H1 (cell line): Measurements from ENCODE around the gene PPM1L. TPM values are rescaled to one million over a fixed set of nuclear protein-coding genes. Genes with fewer than 3 reads are reported as not detected.

Source experiments
- CTCF ChIA-PET: fragments of 300-600 bp; sonication (Branson Sonifier 250); formaldehyde crosslinking; loops from one replicate; lab custom pipeline; 2021; ENCODE audit not compliant: partially characterized antibody; lab: Charles Lee
- POLR2A ChIA-PET: fragments of 300-600 bp; sonication (Branson Sonifier 250); formaldehyde crosslinking; loops from one replicate; lab custom pipeline; 2021; ENCODE audit warnings: inconsistent platforms; ENCODE audit not compliant: partially characterized antibody; lab: Charles Lee
- DNase-seq, 2 experiments: peaks; one replicate each; pipeline versions ENCODE4 v3.0.0 to v3.0.0-alpha.2; 2010 to 2022; ENCODE audit warnings: low spot score in 2 of 2, low read depth in 1 of 2, mixed read lengths in 1 of 2
- FAIRE-seq: peaks from 2 replicates; lab custom pipeline; 2011; peaks lifted over from hg19 to GRCh38; lab: Jason Lieb, UNC
- H2AFZ ChIP-seq: 2 replicates; pipeline ENCODE4 v1.8.1; 2012; ENCODE audit warnings: low read length, inconsistent platforms
- H2AK5ac ChIP-seq: 2 replicates; pipeline ENCODE4 v1.6.1; 2013; ENCODE audit warnings: low read depth, low read length
- H2BK120ac ChIP-seq: replicated peaks from 2 replicates; pipeline ENCODE3; 2013; ENCODE audit warnings: low read depth, low read length, inconsistent platforms
- H2BK12ac ChIP-seq: 2 replicates; pipeline ENCODE4 v1.6.1; 2013; ENCODE audit warnings: low read depth, low read length
- H2BK15ac ChIP-seq: 2 replicates; pipeline ENCODE4 v1.6.1; 2013; ENCODE audit warnings: low read length
- H2BK20ac ChIP-seq: 2 replicates; pipeline ENCODE4 v1.6.1; 2013; ENCODE audit warnings: low read length
- H2BK5ac ChIP-seq: 2 replicates; pipeline ENCODE4 v1.6.1; 2013; ENCODE audit warnings: low read depth, low read length
- H3K14ac ChIP-seq: 2 replicates; pipeline ENCODE4 v1.6.1; 2013; ENCODE audit warnings: inconsistent platforms; ENCODE audit not compliant: insufficient read length
- H3K18ac ChIP-seq: 2 replicates; pipeline ENCODE4 v1.6.1; 2013; ENCODE audit warnings: low read length; ENCODE audit errors: extremely low read depth
- H3K23ac ChIP-seq: 2 replicates; pipeline ENCODE4 v1.6.1; 2013; ENCODE audit warnings: inconsistent platforms; ENCODE audit not compliant: insufficient read length
- H3K23me2 ChIP-seq: 2 replicates; pipeline ENCODE4 v1.6.1; 2013; ENCODE audit warnings: low read depth, low read length
- H3K27ac ChIP-seq: 2 replicates; pipeline ENCODE4 v1.6.1; 2011; ENCODE audit warnings: low read depth, low read length, inconsistent platforms
- H3K27me3 ChIP-seq, 4 experiments: replicated peaks in 1 of 4; 1 replicate in 1 of 4; 2 replicates in 3 of 4; pipeline versions ENCODE4 v1.6.1 to v1.8.1; 2011 to 2013; ENCODE audit warnings: low read length in 3 of 4, mild to moderate bottlenecking in 3 of 4, inconsistent platforms in 2 of 4, mixed read lengths in 2 of 4, moderate library complexity in 1 of 4; ENCODE audit not compliant: control insufficient read depth in 3 of 4, insufficient read depth in 3 of 4; ENCODE audit errors: extremely low read depth in 1 of 4
- H3K36me3 ChIP-seq, 4 experiments: 2 replicates each; pipeline versions ENCODE4 v1.6.1 to v1.8.1; 2011 to 2013; ENCODE audit warnings: mild to moderate bottlenecking in 4 of 4, low read length in 3 of 4, moderate library complexity in 2 of 4, control low read depth in 1 of 4, inconsistent platforms in 1 of 4; ENCODE audit not compliant: insufficient read depth in 4 of 4, control insufficient read depth in 2 of 4
- H3K4ac ChIP-seq: replicated peaks from 2 replicates; pipeline ENCODE3; 2013; ENCODE audit warnings: low read length, low read depth, mixed read lengths, inconsistent platforms; ENCODE audit not compliant: insufficient read length
- H3K4me1 ChIP-seq, 4 experiments: replicated peaks in 1 of 4; 1 replicate in 1 of 4; 2 replicates in 3 of 4; pipeline versions ENCODE4 v1.6.1 to v1.8.1; 2011 to 2013; ENCODE audit warnings: low read length in 3 of 4, inconsistent platforms in 2 of 4, mixed read lengths in 1 of 4; ENCODE audit not compliant: insufficient read depth in 4 of 4, control insufficient read depth in 3 of 4
- H3K4me2 ChIP-seq, 2 experiments: 2 replicates each; pipeline versions ENCODE4 v1.6.1 to v1.8.1; 2011 to 2013; ENCODE audit warnings: low read depth in 2 of 2, low read length in 2 of 2, control low read depth in 1 of 2, inconsistent platforms in 1 of 2, mild to moderate bottlenecking in 1 of 2; ENCODE audit not compliant: insufficient read depth in 1 of 2
- H3K4me3 ChIP-seq, 4 experiments: fragments of 200-600, 300-600 bp in 1 of 4; sonication (generic), shearing (Covaris generic), sonication (Bioruptor Twin) in 1 of 4; 2 replicates each; pipeline versions ENCODE4 v1.5.1 to v1.8.1; 2011 to 2016; ENCODE audit warnings: low read length in 4 of 4, low read depth in 3 of 4, control low read depth in 2 of 4, inconsistent platforms in 2 of 4, mild to moderate bottlenecking in 2 of 4, mixed read lengths in 1 of 4, moderate library complexity in 1 of 4; ENCODE audit not compliant: insufficient read depth in 2 of 4; ENCODE audit errors: extremely low read depth in 1 of 4
- H3K56ac ChIP-seq: replicated peaks from 2 replicates; pipeline ENCODE3; 2013; ENCODE audit warnings: low read depth, mild to moderate bottlenecking, mixed read lengths, low read length, inconsistent platforms; ENCODE audit not compliant: insufficient read length
- H3K79me1 ChIP-seq: 2 replicates; pipeline ENCODE4 v1.6.1; 2013; ENCODE audit warnings: low read depth, low read length, control low read depth
- H3K79me2 ChIP-seq, 2 experiments: 2 replicates each; pipeline versions ENCODE4 v1.6.1 to v1.8.1; 2012 to 2013; ENCODE audit warnings: low read length in 2 of 2, mild to moderate bottlenecking in 2 of 2, inconsistent platforms in 1 of 2; ENCODE audit not compliant: insufficient read depth in 2 of 2, control insufficient read depth in 1 of 2
- H3K9ac ChIP-seq, 4 experiments: replicated peaks in 1 of 4; 1 replicate in 1 of 4; 2 replicates in 3 of 4; pipeline versions ENCODE4 v1.6.1 to v1.8.1; 2011 to 2013; ENCODE audit warnings: low read depth in 3 of 4, low read length in 3 of 4, control low read depth in 2 of 4, mild to moderate bottlenecking in 2 of 4, moderate library complexity in 2 of 4, inconsistent platforms in 1 of 4; ENCODE audit errors: extremely low read depth in 1 of 4
- H3K9me3 ChIP-seq, 2 experiments: 2 replicates each; pipeline versions ENCODE4 v1.6.1 to v1.8.1; 2012 to 2013; ENCODE audit warnings: mild to moderate bottlenecking in 2 of 2, moderate library complexity in 2 of 2, control low read depth in 1 of 2, inconsistent platforms in 1 of 2, low read depth in 1 of 2, low read length in 1 of 2, mixed read lengths in 1 of 2; ENCODE audit not compliant: insufficient read depth in 2 of 2
- H4K20me1 ChIP-seq, 2 experiments: replicated peaks in 1 of 2; 2 replicates each; pipeline versions ENCODE3 to v1.8.1; 2011 to 2013; ENCODE audit warnings: inconsistent platforms in 2 of 2, low read length in 2 of 2, mild to moderate bottlenecking in 1 of 2; ENCODE audit not compliant: insufficient read depth in 2 of 2, control insufficient read depth in 1 of 2
- H4K5ac ChIP-seq: 2 replicates; pipeline ENCODE4 v1.6.1; 2013; ENCODE audit warnings: low read length, low read depth, mixed read lengths, inconsistent platforms; ENCODE audit not compliant: insufficient read length
- H4K8ac ChIP-seq: 2 replicates; pipeline ENCODE4 v1.8.0; 2013; ENCODE audit warnings: mild to moderate bottlenecking, moderate library complexity, low read length, inconsistent platforms; ENCODE audit not compliant: insufficient read depth; ENCODE audit errors: extremely low read depth
- H4K91ac ChIP-seq: replicated peaks from 2 replicates; pipeline ENCODE3; 2013; ENCODE audit warnings: low read length, mixed read lengths, inconsistent platforms; ENCODE audit not compliant: insufficient read length
- EP300 ChIP-seq, 2 experiments: IDR thresholded peaks; 1 replicate in 1 of 2; 2 replicates in 1 of 2; pipeline ENCODE4 v1.6.1; 2011 to 2012; ENCODE audit warnings: low read depth in 2 of 2, low read length in 2 of 2, mild to moderate bottlenecking in 2 of 2, borderline replicate concordance in 1 of 2, inconsistent platforms in 1 of 2, moderate library complexity in 1 of 2
- HDAC2 ChIP-seq, 2 experiments: fragments of 300-600 bp in 1 of 2; sonication (generic) in 1 of 2; IDR thresholded peaks; 2 replicates each; pipeline ENCODE4 v1.6.1; 2011 to 2012; ENCODE audit warnings: low read depth in 2 of 2, low read length in 2 of 2, mild to moderate bottlenecking in 2 of 2, moderate library complexity in 2 of 2, borderline replicate concordance in 1 of 2, inconsistent platforms in 1 of 2
- HDAC6 ChIP-seq: IDR thresholded peaks from one replicate; pipeline ENCODE4 v1.7.1; 2012; ENCODE audit warnings: low read depth, mild to moderate bottlenecking, inconsistent platforms, low read length, moderate library complexity
- SP2 ChIP-seq: IDR thresholded peaks from 2 replicates; pipeline ENCODE4 v1.6.1; 2012; ENCODE audit warnings: mild to moderate bottlenecking, low read length, inconsistent platforms
- ZNF274 ChIP-seq: IDR thresholded peaks from 2 replicates; pipeline ENCODE4 v1.7.0; 2012; ENCODE audit warnings: low read length, borderline replicate concordance; ENCODE audit errors: extremely low read depth
- WGBS, 2 experiments: shearing (Covaris generic) in 1 of 2; methylation state at CpG; one replicate each; pipeline versions ENCODE4 v1.1.6 to v1.1.7; 2013 to 2015; ENCODE audit warnings: low lambda C conversion rate in 2 of 2, mixed read lengths in 2 of 2, inconsistent platforms in 1 of 2, low coverage in 1 of 2, missing lambda C conversion rate in 1 of 2; ENCODE audit not compliant: insufficient replicate concordance in 2 of 2, insufficient coverage in 1 of 2, insufficient read length in 1 of 2; ENCODE audit errors: extremely low coverage in 1 of 2, missing lambda C conversion rate in 1 of 2; 5-methylcytosine and 5-hydroxymethylcytosine counted together
- polyA plus RNA-seq, 7 experiments: library from polyadenylated mRNA; depleted of rRNA in 3 of 7; stranded (reverse) in 5 of 7; unstranded in 2 of 7; fragments of >200 nt in 5 of 7; fragments of 200-250 nt in 2 of 7; gene quantifications; 1 replicate in 5 of 7; 2 replicates in 1 of 7; 4 replicates in 1 of 7; pipeline versions ENCODE4 v1.2.1 to v1.2.3, GENCODE V29; 2011 to 2013; ENCODE audit warnings: missing spikeins in 2 of 7, mixed read lengths in 2 of 7
- total RNA-seq: library from RNA; stranded (reverse); fragmentation: NEBNext Ultra II Directional; extraction: Animal tissue kit (Norgen Biotek cat#: 25700); gene quantifications from 2 replicates; pipeline ENCODE4 v1.2.1, GENCODE V29; 2021

PPM1L gene
- total and polyA plus RNA-seq, 2 of the 8 experiments (the other 6 are each of a cell fraction or from before 2014, with no cell fraction given): 2.8 to 18.1 TPM

DNA sequence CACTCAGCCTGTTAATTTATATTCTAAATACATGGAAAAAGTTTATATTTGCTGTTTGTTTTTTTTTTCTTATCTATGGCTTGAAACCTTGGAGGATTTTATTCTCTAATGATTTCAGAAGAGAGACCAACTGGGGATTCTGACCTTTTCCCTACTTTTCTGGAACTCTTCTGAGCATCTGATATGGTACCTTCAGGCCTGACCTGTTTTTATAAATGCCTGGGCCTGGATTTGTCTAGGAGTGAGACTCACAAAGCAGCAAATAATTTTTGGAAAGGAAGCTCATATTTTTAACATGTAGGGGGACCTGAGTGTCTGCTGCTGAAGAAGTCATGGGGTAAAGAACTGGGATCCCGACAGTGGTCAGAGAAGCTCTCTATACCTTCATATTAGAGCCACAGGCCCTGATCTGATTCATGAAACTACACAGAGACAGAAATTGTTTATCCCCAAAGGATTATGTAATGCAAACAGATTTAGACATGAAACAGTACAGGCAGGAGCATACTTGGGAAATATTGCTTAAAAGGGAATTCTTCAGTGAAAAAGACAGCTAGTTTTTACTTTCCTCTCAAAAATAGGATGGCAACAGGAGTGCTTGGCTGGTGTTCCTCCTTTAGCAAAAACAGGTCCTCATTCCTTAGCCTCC lies 15.9 kb downstream of the PPM1L start:
- Histone ChIP-seq H3K4ac (no peak overlapping the region), H3K36me3 (no peaks in the 10 kb centered on the region), H2AFZ (no peak overlapping the region), H3K23ac (no peak overlapping the region), H4K8ac (no peak overlapping the region), H3K9me3 (no peaks in the 10 kb centered on the region), H2BK5ac (no peak overlapping the region), H2BK120ac (no peak overlapping the region), H4K20me1 (no peaks in the 10 kb centered on the region), H3K4me2 (no peak overlapping the region), H4K5ac (no peak overlapping the region), H3K27ac (no peak overlapping the region), H4K91ac (no peak overlapping the region), H3K79me1 (no peaks in the 10 kb centered on the region; the same call in 1 of the 2 replicates), H3K9ac (no peak overlapping the region), H3K23me2 (no peaks in the 10 kb centered on the region), H2AK5ac (no peak overlapping the region), H3K14ac (no peak overlapping the region), H3K18ac (no peak overlapping the region), H3K79me2 (peaks cover 0 to 2% of the 10 kb centered on the region in 2 experiments; a peak in 1 of 4 replicates), H2BK12ac (no peak overlapping the region), H3K4me3 (no peak overlapping the region), H2BK15ac (no peak overlapping the region), H3K27me3 (no peaks in the 10 kb centered on the region), H3K56ac (no peak overlapping the region), H3K4me1 (no peaks in the 10 kb centered on the region), H2BK20ac (no peak overlapping the region)
- ChIA-PET POLR2A (interaction anchor here (1.1 kb wide), 1 partner anchor 62 kb away, joined by 3 read pairs; no protein-coding TSS in a partner anchor), CTCF (no interaction called here)
- no peak for TF ChIP-seq EP300 (IDR thresholded peaks at IDR 0.05; ENCODE audit: borderline replicate concordance in 1 of 2, low read depth in 2 of 2, low read length in 2 of 2)
- no peak for TF ChIP-seq SP2
- TF ChIP-seq HDAC6: no peak
- TF ChIP-seq ZNF274: no peak
- TF ChIP-seq HDAC2 (IDR thresholded peaks at IDR 0.05; ENCODE audit: borderline replicate concordance in 1 of 2, low read depth in 2 of 2, low read length in 2 of 2): no peak
- FAIRE-seq: no peak
- WGBS, 2 experiments: 89% methylated on average over 1 of the region's 1 CpG; no CpG with 5 or more reads in 1 of the 2 experiments
- DNase-seq: no peak
